ENCODE measurements around the gene MRPL39. TPM values are rescaled to one million over a fixed set of nuclear protein-coding genes. Genes with fewer than 3 reads are reported as not detected.

The MRPL39 gene
- total and polyA plus RNA-seq, 2 experiments from 2014 or later: 50.5 to 132 TPM

DNA sequence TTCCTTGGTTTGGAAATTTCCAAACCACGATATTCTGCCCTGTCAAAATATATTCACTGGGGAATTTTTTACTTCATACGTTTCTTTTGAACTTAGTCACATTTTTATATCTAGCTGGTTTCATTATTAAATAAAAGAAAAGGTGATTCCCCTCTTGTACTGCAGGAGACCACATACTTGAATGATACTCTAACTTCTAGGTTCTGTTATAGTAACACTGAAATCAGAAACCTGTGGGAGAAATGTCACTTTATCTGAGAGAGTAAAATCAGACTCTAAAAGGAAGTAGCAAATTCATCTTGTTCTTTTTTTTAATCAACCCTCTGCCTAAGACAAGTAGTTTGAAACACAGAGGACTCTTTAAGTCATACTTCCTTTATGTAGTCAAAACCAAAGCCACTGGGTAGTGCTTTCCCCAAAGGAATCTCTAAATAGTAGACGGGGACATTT is 34.4 kb downstream of the MRPL39 start (continued):
- TF ChIP-seq, protein P1, sequence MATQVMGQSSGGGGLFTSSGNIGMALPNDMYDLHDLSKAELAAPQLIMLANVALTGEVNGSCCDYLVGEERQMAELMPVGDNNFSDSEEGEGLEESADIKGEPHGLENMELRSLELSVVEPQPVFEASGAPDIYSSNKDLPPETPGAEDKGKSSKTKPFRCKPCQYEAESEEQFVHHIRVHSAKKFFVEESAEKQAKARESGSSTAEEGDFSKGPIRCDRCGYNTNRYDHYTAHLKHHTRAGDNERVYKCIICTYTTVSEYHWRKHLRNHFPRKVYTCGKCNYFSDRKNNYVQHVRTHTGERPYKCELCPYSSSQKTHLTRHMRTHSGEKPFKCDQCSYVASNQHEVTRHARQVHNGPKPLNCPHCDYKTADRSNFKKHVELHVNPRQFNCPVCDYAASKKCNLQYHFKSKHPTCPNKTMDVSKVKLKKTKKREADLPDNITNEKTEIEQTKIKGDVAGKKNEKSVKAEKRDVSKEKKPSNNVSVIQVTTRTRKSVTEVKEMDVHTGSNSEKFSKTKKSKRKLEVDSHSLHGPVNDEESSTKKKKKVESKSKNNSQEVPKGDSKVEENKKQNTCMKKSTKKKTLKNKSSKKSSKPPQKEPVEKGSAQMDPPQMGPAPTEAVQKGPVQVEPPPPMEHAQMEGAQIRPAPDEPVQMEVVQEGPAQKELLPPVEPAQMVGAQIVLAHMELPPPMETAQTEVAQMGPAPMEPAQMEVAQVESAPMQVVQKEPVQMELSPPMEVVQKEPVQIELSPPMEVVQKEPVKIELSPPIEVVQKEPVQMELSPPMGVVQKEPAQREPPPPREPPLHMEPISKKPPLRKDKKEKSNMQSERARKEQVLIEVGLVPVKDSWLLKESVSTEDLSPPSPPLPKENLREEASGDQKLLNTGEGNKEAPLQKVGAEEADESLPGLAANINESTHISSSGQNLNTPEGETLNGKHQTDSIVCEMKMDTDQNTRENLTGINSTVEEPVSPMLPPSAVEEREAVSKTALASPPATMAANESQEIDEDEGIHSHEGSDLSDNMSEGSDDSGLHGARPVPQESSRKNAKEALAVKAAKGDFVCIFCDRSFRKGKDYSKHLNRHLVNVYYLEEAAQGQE (IDR thresholded peaks at IDR 0.05; ENCODE audit: unreplicated experiment): no peak
- TF ChIP-seq ZNF331 (CRISPR knock-in tag; IDR thresholded peaks at IDR 0.05; ENCODE audit: low read depth) (no peak), NANOG (IDR thresholded peaks at IDR 0.05; ENCODE audit: borderline replicate concordance) (no peak), ZNF114 (CRISPR knock-in tag; IDR thresholded peaks at IDR 0.05) (no peak)
- TF ChIP-seq, protein P2, sequence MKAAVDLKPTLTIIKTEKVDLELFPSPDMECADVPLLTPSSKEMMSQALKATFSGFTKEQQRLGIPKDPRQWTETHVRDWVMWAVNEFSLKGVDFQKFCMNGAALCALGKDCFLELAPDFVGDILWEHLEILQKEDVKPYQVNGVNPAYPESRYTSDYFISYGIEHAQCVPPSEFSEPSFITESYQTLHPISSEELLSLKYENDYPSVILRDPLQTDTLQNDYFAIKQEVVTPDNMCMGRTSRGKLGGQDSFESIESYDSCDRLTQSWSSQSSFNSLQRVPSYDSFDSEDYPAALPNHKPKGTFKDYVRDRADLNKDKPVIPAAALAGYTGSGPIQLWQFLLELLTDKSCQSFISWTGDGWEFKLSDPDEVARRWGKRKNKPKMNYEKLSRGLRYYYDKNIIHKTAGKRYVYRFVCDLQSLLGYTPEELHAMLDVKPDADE (IDR thresholded peaks at IDR 0.05): no peak

DNA sequence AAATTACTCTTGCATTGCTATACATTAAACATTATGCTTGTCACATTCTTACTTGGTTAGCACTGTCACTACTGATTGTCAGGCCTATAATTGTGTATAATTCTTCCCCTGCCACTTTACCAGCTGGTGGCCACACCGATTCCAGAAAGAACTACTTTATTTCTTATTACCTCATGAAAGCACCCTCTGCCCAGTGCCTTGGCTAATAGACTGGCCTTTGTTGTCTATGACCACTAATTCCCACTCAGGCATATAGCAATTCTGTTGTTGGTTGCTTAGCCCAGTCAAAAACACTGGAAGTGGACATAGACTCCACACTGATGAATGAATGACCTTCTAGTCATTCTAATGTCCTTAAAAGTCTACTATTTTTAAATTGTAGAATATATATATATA is 35.6 kb downstream of the MRPL39 start:
- H4K20me1 ChIP-seq (replicated peaks; ENCODE audit: insufficient read depth): no peaks in the 10 kb centered on the region
- H3K79me2 ChIP-seq (replicated peaks; ENCODE audit: insufficient read depth): no peaks in the 10 kb centered on the region
- peaks cover 3% of the 10 kb centered on the region for H3K27me3 Mint-ChIP-seq (ENCODE audit: insufficient read depth, low read depth, poor library complexity)
- H3K4me1 Mint-ChIP-seq: peaks cover 24% of the 10 kb centered on the region
- H3K36me3 ChIP-seq (ENCODE audit: insufficient read depth): no peaks in the 10 kb centered on the region
- H2AFZ ChIP-seq: no peak overlapping the region
- H3K9me2 ChIP-seq (ENCODE audit: insufficient read depth): no peaks in the 10 kb centered on the region
- no peak for ATAC-seq
- H3K4me2 ChIP-seq: no peak overlapping the region
- no peak for DNase-seq (ENCODE audit: low spot score)
- no peak overlapping the region for H3K4me3 Mint-ChIP-seq
- 0 out of 3 replicates have a peak, but pooled peaks cover 3% of the 10 kb centered on the region for H3K36me3 Mint-ChIP-seq (ENCODE audit: low read depth)
- H3K27me3 ChIP-seq (ENCODE audit: insufficient read depth): no peaks in the 10 kb centered on the region
- no peaks in the 10 kb centered on the region for H3F3A ChIP-seq (replicated peaks; ENCODE audit: low read depth)
- H3K27ac Mint-ChIP-seq: no peak overlapping the region
- H3K4me3 ChIP-seq: no peak overlapping the region
- no peak overlapping the region for H3K27ac ChIP-seq (ENCODE audit: low read depth)
- no peaks in the 10 kb centered on the region for H3K9me3 Mint-ChIP-seq
- H3K4me1 ChIP-seq (ENCODE audit: insufficient read depth): peaks cover 15% of the 10 kb centered on the region; the same call in 1 of the 2 replicates
- TF ChIP-seq JUNB (IDR thresholded peaks at IDR 0.05; ENCODE audit: unreplicated experiment) (no peak), ZNF114 (CRISPR knock-in tag; IDR thresholded peaks at IDR 0.05) (no peak), NANOG (IDR thresholded peaks at IDR 0.05; ENCODE audit: borderline replicate concordance) (no peak), ZNF331 (CRISPR knock-in tag; IDR thresholded peaks at IDR 0.05; ENCODE audit: low read depth) (no peak), EZH2 (IDR thresholded peaks at IDR 0.05; ENCODE audit: low read depth, unreplicated experiment) (no peak), CREB1 (CRISPR knock-in tag; IDR thresholded peaks at IDR 0.05; ENCODE audit: low read depth) (no peak), STAT1 (IDR thresholded peaks at IDR 0.05; ENCODE audit: unreplicated experiment) (no peak), POLR2AphosphoS5 (IDR thresholded peaks at IDR 0.05; ENCODE audit: low read depth) (no peak)
- TF ChIP-seq, protein P3, sequence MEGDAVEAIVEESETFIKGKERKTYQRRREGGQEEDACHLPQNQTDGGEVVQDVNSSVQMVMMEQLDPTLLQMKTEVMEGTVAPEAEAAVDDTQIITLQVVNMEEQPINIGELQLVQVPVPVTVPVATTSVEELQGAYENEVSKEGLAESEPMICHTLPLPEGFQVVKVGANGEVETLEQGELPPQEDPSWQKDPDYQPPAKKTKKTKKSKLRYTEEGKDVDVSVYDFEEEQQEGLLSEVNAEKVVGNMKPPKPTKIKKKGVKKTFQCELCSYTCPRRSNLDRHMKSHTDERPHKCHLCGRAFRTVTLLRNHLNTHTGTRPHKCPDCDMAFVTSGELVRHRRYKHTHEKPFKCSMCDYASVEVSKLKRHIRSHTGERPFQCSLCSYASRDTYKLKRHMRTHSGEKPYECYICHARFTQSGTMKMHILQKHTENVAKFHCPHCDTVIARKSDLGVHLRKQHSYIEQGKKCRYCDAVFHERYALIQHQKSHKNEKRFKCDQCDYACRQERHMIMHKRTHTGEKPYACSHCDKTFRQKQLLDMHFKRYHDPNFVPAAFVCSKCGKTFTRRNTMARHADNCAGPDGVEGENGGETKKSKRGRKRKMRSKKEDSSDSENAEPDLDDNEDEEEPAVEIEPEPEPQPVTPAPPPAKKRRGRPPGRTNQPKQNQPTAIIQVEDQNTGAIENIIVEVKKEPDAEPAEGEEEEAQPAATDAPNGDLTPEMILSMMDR (conservative IDR thresholded peaks at IDR 0.05; ENCODE audit: low read depth in 2 of 2): no peak
- TF ChIP-seq, protein P1 (IDR thresholded peaks at IDR 0.05; ENCODE audit: unreplicated experiment): no peak

Measured in GM23338 (cell line).